Hematopoietic multipotent progenitor cell (in vitro differentiated cells): ENCODE measurements around the gene NFAT5. TPM values are rescaled to one million over a fixed set of nuclear protein-coding genes. Genes with fewer than 3 reads are reported as not detected.
"Not testable (repeated sequence)": the region's sequence is repeated elsewhere in the genome, so short reads cannot be mapped to it uniquely, and the experiment has no call there.

Experiments
- DNase-seq, 3 donors: peaks; one replicate each; pipeline ENCODE4 v3.0.0-alpha.2; 2011 to 2015; ENCODE audit warnings: low read depth in 2 of 3, low spot score in 2 of 3
- total RNA-seq: library from RNA; depleted of rRNA; stranded (reverse); fragments of >200 nt; gene quantifications from one replicate; pipeline ENCODE4 v1.2.3, GENCODE V29; 2012

The NFAT5 gene, protein sequence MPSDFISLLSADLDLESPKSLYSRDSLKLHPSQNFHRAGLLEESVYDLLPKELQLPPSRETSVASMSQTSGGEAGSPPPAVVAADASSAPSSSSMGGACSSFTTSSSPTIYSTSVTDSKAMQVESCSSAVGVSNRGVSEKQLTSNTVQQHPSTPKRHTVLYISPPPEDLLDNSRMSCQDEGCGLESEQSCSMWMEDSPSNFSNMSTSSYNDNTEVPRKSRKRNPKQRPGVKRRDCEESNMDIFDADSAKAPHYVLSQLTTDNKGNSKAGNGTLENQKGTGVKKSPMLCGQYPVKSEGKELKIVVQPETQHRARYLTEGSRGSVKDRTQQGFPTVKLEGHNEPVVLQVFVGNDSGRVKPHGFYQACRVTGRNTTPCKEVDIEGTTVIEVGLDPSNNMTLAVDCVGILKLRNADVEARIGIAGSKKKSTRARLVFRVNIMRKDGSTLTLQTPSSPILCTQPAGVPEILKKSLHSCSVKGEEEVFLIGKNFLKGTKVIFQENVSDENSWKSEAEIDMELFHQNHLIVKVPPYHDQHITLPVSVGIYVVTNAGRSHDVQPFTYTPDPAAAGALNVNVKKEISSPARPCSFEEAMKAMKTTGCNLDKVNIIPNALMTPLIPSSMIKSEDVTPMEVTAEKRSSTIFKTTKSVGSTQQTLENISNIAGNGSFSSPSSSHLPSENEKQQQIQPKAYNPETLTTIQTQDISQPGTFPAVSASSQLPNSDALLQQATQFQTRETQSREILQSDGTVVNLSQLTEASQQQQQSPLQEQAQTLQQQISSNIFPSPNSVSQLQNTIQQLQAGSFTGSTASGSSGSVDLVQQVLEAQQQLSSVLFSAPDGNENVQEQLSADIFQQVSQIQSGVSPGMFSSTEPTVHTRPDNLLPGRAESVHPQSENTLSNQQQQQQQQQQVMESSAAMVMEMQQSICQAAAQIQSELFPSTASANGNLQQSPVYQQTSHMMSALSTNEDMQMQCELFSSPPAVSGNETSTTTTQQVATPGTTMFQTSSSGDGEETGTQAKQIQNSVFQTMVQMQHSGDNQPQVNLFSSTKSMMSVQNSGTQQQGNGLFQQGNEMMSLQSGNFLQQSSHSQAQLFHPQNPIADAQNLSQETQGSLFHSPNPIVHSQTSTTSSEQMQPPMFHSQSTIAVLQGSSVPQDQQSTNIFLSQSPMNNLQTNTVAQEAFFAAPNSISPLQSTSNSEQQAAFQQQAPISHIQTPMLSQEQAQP (N-terminal part only)
- total RNA-seq: 21.3 TPM

DNA sequence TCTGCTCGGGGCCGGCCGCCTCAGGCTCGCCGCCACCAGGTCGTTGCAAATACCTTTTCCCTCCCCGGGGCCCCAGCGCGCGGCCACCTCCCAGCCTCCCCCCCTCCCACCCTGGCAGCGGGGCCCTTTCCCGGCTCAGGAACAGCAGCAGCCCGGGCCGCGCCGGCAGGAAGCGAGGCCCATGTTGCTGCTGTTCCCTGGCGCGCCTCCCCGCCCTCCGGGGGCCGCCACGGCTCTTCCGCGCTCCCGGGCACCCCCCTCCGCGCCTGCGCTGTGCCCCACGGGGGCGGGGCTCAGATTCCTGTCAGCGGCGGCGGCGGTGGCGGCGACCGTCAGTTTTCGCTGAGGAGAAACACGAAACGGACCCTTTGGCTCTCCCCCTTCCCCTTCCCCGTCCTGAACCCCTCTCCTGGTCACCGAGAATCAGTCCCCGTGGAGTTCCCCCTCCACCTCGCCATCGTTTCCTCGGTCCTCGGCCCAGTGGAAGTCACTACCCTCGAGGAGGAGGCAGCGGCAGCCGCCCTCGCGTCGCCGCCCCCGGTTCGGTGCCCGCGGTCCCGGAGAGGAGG is at the start of gene NFAT5:
Gene NFAT5 (plus strand): TSS at position 296 of the 569 bp plus-strand sequence. CDS start 336 bp downstream, outside the sequence.
- DNase-seq: peak; percentile 89 to 96 (median 90)

DNA sequence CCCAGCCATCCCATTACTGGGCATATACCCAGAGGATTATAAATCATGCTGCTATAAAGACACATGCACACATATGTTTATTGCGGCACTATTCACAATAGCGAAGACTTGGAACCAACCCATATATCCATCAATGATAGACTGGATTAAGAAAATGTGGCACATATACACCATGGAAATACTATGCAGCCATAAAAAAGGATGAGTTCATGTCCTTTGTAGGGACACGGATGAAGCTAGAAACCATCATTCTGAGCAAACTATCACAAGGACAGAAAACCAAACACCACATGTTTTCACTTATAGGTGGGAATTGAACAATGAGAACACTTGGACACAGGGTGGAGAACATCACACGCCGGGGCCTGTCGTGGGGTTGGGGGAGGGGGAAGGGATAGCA is 47.9 kb upstream of the NFAT5 start:
- not testable (repeated sequence) for DNase-seq

DNA sequence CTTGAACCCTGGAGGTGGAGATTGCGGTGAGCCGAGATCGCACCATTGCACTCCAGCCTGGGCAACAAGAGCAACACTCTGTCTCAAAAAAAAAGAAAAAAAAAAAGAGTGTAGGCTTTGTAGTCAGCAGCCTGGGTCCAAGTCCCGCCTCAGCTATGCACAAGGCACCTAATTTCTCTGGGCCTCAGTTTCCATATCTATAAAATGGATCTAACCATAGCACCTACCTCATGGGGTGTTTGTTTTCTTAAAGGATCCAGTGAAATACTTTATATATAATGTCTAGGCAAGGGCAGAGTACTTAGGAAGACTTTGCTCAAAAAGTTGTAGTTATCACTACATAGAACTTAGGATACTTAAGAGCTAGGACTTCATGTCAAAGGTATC is 45.4 kb upstream of the NFAT5 start:
- DNase-seq: no peak

DNA sequence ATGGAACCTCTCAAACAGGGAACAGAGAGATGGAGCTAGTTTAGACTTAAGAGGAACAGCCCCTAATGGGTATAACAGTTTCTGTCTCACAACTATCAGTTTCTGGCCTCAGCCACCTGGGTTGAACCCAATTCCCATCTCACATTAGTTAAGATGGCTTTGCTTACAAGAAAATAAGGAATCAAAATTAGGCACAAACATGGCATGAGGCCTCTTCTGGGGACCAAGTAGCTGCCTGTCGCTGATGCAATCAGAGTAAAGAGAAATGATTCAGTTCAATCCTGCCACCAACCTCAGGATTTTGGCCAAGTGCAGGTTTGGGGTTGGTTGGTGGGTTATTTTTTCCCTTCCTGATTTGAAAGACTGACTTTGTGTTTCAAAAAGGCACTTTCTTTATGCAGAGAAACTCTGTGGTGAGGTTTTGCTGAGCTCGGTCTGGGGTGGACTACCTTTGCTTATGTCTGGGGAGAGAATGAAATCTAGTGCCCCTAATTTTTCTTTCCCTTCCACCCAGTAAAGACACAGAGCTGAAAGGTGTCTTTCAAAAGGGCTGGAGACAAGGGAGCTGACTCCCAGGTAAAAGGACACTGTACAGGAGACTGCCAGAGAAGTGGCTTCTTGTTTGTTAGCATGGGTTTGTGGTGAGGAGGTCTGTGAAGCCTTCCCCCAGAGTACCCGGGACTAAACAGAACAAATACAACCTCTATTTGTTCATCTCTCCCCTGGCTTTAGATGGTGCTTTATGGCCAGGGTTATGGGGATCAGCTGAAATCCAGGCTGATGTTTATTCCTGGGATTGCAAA is 44.8 kb upstream of the NFAT5 start:
- peak in 1 of 3 donors; percentile 28 for DNase-seq

DNA sequence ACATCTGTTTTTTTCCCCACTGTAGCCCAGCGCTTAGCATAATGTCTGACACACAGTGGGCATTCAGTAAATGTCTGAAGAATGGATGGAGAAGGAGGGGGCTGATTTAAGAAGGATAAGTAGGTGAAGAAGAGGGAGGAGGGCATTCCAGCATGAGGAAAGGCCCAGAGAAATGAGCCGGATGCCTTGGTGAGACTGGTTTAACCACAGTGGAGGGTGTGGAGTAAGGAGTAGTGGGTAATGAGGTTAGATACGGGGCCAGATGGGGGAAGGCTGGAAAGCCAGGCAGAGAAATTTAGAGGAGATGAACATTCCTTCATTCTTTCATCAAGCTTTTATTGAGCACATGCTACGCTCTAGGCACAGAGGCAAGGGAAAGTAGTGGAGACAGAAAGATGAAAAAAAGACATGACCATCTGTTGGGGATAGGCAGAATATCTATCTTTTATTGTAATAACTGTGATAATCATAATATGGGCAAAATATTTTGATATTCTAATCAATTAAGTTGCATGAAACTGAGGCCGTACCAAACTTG is 43.7 kb upstream of the NFAT5 start:
- no peak for DNase-seq

DNA sequence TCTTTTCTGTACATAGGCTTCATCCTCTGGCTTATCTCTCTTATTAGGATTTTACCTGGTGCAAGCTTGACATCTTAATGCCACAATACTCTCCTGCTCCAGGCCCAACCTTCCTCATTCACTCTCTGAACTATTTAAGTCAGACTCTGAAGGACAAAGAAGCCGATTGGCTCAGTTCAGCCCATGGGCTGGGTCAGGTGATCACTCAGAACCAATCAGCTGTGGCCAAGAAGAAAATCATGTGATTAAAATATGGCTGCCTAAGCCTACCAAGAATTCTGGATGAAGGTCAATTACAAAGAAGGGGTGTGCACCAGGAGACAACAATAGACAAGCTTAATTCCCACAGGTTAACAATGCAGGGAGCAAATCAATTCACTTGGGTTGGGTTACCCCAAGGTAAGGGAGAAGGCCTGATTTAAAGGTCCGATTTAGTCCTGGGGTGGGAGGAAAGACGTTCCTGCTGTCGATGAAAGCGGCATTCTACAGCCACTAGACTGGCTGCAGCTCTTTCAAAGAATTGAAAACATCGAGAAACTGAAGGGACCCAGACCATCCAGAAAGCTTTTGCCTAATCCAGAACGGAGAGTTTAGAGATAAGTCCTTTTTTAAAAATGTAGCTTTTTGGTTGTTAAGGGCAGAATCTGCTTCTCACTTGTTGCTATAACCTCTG is 42.9 kb upstream of the NFAT5 start:
- DNase-seq: no peak

DNA sequence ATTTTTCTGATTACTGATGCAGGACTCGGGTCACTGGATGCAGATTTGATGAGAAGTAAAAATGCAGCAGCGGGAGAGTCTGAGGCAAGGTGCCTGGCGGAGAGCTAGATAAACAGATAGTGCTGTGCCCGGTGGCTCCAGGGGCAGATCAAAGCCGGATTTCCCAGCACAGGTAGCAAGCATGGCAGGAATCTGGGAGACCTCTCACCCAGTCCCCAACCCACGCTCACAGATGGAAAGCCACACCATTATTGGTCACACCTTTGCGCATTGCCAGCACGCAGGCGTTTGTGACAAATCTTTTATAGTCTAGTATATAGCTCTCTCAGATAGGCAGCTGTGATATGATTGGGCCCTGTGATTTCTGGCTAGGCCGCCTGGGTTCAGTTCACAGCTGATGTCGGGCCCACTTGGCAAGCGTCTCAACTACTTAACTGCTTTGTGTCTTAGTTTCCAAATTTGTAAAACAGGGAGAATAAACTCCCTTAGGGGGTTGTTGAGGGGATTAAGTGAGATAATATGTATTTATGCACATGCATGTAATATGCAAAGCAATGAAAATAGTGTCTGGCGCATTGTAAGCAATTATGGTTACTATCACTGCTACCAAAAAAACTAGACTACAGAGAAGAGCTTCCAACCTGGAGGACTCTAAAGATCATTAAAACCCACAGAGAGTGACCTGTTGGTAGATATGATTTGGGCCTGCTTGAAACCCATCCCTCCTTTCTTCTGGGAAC is 42.0 kb upstream of the NFAT5 start:
- DNase-seq: no peak

DNA sequence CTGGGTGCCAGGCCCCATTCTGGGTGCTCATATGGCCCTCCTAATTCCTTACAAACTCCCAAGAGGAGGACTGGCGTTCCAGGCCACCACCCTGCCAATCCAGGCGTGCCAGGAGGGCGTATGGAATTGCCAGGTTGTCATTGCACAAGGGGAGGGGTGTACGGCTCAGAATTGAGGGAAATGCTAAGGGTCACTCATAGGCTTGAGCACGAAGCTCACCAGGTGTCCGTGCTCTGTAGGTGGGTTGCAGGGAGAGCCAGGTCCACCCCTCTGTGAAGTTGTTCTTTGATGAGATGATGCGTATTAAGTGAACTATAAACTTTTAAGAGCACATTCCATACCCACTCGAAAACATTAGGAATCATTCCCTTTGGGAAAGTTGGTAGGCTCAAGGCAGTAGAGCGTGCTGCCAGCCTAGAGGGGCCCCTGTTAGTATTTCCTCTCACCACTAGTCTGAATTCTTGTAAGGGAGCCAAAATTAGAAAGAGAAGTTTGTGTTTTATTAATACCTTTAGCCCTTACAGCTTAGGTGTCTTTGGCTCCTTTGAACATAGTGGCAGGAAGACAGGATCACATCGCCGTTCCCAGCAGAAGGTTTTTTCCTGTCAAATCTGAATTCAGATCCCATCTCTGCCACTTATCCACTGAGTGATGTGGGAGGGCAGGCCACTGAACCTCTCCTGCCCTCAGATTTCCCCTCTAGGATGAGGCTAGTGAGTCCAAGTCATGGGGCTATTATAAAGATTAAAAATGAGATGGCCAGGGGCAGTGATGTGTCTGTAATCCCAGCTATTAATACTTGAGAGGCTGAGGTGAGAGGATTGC is 38.7 kb upstream of the NFAT5 start:
- DNase-seq: no peak

DNA sequence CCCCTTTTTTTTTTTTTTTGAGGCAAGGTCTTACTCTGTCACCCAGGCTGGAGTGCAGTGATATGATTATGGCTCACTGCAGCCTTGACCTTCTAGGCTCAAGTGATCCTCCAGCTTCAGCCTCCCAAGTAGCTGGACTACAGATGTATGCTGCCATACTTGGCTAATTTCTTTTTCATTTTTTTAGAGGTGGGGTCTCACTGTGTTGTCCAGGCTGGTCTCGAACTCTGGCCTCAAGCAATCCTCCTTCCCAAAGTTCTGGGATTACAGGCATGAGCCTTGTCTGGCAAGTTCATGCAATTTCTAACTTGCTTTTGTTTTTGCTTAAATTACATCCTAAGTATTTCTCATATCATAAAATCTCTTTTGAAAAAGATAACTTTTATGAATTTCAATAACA is 33.8 kb upstream of the NFAT5 start:
- DNase-seq: no peak

DNA sequence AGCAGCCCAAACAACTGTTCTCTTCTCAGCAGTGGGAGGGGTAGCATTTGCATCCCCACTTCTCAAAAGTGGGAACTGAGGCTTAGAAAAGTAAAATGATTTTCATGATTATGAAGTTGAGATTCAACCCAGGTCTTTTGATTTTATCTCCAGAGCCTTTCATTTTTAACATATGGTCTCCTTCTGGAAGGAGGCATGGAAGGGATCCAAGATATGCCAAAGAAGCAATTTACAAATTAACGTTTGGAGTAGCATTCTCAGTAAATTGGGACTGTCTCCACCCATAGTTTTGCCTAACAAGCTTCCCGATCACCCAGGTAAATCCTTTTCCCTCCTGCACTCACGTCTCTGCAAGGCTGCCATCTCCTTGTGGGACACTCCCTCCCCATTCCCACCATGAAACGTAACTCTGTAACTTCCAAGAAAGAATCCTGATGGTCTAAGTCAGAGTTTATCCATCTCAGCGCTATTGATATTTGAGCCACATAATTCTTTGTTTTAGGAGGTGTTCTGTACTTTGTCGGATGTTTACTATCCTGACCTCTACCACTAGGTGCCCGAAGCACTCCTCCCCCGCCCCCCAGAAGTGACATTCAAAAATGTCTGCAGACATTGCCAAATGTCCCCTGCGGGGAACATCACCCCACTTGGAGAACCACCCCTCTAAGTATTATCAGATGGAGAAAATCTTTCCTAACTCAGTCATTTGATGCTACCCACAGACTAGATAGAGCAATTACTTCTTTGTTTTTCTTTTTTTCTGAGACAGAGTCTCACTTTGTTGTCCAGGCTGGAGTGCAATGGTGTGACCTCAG is 32.9 kb upstream of the NFAT5 start:
- DNase-seq: no peak

DNA sequence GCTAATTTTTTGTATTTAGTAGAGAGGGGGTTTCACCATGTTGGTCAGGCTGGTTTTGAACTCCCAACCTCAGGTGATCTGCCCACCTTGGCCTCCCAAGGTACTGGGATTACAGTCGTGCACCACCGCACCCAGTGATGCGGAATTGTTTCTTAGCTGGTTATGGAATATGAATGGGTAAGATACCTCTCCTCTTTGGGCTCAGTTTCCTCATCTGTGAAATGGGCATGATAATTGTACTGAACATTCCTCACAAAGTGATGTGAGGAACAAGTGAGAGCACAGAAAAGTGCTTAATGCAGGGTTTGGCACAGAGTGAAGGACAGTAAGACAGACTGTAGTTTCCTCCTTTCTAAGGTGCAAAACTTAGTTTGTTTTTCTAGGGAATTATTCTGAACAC is 31.0 kb upstream of the NFAT5 start:
- no peak for DNase-seq

DNA sequence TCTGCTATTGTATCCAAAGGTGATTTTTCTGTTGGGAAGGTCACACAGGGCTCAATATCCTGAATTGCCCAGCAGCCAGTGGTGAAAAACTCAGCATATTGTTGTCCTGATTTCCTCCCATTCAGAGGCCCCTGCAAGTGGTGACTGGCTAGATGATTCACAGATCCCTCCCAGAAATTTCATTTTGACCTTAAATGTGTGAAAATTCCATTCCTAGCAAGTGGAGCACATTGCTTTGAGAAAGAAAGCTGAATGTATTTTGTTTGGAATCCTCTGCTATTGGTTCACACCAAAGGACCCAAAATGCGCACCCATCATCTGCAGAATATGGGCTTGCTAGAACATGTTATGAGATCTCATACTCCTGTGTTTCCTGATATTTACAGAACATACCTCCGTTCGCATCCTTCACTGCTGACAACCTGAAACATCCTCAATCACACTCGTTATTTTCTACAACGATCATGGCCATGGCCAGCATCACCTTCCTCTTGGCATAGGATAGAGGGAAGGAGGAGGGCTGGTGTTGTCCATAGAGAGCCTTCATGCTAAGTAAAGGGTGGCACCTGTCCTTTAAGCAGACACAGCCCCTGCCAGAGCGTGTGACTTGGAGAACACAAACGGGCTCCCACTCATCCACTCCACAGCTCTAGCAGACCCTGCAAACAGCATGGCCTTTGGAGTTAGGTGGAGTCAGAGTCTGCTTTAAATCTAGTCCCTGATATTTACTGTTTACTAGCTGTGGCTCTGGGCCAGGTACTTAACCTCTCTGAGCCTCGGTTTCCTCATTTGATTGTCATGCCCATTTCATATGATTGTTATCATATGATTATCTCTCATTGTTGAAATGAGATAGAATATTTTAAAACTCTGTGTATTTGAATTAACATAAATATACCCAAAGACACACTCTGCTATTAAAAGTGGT is 30.4 kb upstream of the NFAT5 start:
- DNase-seq: no peak

DNA sequence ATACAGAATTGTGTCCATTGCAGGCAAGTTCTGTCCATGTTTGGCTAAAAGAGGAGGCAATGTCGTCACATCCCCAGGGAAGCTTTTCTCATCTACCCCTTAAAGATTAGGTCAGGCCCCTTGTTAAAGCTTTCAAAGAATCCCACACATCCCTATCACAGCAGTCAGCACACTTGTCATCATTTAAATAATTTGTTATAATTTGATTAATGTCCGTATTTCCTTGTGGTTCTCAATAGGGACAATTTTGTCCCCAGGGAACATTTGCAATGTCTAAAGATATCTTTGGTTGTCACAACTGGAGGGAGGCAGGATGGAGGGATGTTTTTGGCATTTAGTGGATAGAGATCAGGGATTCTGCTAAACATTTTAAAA is 28.1 kb upstream of the NFAT5 start:
- no peak for DNase-seq

DNA sequence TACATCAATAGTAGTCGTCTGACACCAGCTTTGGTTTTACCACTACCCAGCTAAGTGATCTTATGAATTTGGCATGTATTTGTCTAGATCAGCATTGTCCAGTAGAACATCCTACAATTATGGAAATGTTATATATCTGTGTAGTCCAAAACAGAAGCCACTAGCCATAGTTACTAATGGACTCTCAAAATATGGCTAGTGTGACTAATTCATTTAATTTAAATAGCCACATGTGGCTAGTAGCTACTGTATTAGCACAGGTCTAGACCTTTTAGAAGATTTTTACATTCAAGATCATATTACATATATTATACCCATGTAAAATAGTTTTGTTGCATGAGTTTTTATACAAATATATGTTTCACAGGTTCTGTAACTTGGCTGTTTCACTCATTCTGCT is 27.0 kb upstream of the NFAT5 start:
- no peak for DNase-seq

DNA sequence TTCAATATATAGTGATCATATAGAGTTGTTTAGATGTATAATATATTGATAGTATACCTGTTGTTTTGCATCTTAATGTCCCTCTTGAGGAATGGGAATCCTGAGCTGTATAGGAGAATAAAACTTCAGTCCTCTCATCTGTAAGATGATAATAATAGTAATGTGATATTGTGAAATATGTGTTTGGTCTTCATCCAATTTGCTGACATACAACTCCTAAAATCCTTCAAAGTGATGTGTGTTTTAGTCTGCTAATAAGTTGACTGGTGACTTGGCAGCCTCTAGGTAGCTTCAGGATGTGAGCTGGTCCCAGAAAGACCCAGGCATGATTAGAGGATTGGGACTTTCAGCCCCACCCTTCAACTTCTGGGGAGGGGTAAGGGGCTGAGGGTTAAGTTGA is 22.8 kb upstream of the NFAT5 start:
- no peak for DNase-seq

DNA sequence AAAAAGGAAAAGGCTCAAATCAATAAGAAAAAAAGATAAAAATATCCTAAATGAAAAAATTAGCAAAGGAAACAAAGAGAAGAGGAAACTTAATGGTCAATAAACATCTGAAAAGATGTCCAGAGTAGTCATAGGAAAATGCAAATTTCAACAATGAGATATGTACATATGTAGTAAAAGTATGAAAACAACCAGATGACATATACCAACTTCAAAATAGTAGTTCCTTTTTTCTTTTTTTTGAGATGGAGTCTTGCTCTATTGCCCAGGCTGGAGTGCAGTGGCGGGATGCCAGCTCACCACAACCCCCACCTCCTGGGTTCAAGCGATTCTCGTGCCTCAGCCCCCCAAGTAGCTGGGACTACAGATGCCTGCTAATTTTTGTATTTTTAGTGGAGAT is 21.7 kb upstream of the NFAT5 start:
- no peak for DNase-seq
